ENCODE data around the gene TENM4. TPM values are rescaled to one million over a fixed set of nuclear protein-coding genes. Genes with fewer than 3 reads are reported as not detected.

The TENM4 gene
- total RNA-seq, 1 experiment from 2014 or later, result 9.9 TPM

GRCh38 chr11:79276736-79277325 lies 164.0 kb downstream of the TENM4 start:
- ChIA-PET POLR2A (no interaction called here), CTCF (interaction anchor here (0.8 kb wide), 1 partner anchor 39 kb away, joined by 6 read pairs; no protein-coding TSS in a partner anchor)
- H3K36me3 Mint-ChIP-seq (ENCODE audit: insufficient read depth, unreplicated experiment), result no peaks in the 10 kb centered on the region
- no TSS peak for BruUV-seq (replicated peaks)
- no peaks in the 10 kb centered on the region for H3K9me3 Mint-ChIP-seq (ENCODE audit: unreplicated experiment)
- H3K27me3 Mint-ChIP-seq (ENCODE audit: insufficient read depth, unreplicated experiment), result no peaks in the 10 kb centered on the region
- no peak for DNase-seq (ENCODE audit: unreplicated experiment)
- H3K4me3 Mint-ChIP-seq (ENCODE audit: unreplicated experiment), result no peak overlapping the region
- TF ChIP-seq CTCF (IDR thresholded peaks at IDR 0.05; ENCODE audit: unreplicated experiment), result no peak
- intact Hi-C loops (cut with micrococcal nuclease), result no loop called here
- H3K27ac Mint-ChIP-seq (ENCODE audit: low read depth, unreplicated experiment), result no peak overlapping the region
- peaks cover 6% of the 10 kb centered on the region for H3K4me1 Mint-ChIP-seq (ENCODE audit: insufficient read depth, unreplicated experiment)

GRCh38 chr11:79274636-79275331 lies 166.0 kb downstream of the TENM4 start:
- intact Hi-C loops (cut with micrococcal nuclease), result no loop called here
- TF ChIP-seq CTCF (IDR thresholded peaks at IDR 0.05; ENCODE audit: unreplicated experiment), result no peak
- BruUV-seq (replicated peaks), result no TSS peak

DNA sequence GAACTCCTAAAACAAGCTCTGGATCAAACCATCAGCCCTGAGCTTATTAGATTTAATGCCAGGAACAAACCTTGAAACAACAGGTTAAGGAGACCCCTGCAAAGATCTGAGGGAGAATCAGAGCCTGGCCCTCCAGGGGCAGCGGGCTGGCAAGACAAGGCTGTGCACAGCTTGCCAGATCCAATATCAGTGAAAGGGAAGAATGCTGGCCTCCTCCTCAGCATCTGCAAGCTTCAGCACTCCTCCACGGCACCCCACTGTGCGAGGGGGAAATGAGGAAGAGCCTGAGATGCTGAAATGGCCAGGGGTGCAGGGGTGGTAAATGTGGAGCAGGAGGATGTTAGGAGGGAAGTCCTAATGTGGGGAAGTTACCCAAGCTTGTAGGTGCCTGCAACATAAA lies 167.0 kb downstream of the TENM4 start:
- Mint-ChIP-seq H3K9me3 (ENCODE audit: unreplicated experiment) (no peaks in the 10 kb centered on the region), H3K4me1 (ENCODE audit: insufficient read depth, unreplicated experiment) (peaks cover 6% of the 10 kb centered on the region), H3K27me3 (ENCODE audit: insufficient read depth, unreplicated experiment) (no peaks in the 10 kb centered on the region), H3K4me3 (ENCODE audit: unreplicated experiment) (no peak overlapping the region), H3K36me3 (ENCODE audit: insufficient read depth, unreplicated experiment) (no peaks in the 10 kb centered on the region), H3K27ac (ENCODE audit: low read depth, unreplicated experiment) (no peak overlapping the region)
- no TSS peak for BruUV-seq (replicated peaks)
- POLR2A ChIA-PET, result interaction anchor here (0.9 kb wide), 1 partner anchor 165 kb away, joined by 3 read pairs; no protein-coding TSS in a partner anchor
- DNase-seq (ENCODE audit: unreplicated experiment), result no peak
- intact Hi-C loops (cut with micrococcal nuclease), result no loop called here
- CTCF ChIA-PET, result no interaction called here
- TF ChIP-seq CTCF (IDR thresholded peaks at IDR 0.05; ENCODE audit: unreplicated experiment), result no peak

More at GRCh38 chr11:79274636-79275331, 166.0 kb downstream of the TENM4 start:
- H3K36me3 Mint-ChIP-seq (ENCODE audit: insufficient read depth, unreplicated experiment), result no peaks in the 10 kb centered on the region
- H3K9me3 Mint-ChIP-seq (ENCODE audit: unreplicated experiment), result no peaks in the 10 kb centered on the region
- no peak overlapping the region for H3K27ac Mint-ChIP-seq (ENCODE audit: low read depth, unreplicated experiment)
- CTCF ChIA-PET, result no interaction called here
- DNase-seq (ENCODE audit: unreplicated experiment), result no peak
- no peaks in the 10 kb centered on the region for H3K27me3 Mint-ChIP-seq (ENCODE audit: insufficient read depth, unreplicated experiment)
- H3K4me1 Mint-ChIP-seq (ENCODE audit: insufficient read depth, unreplicated experiment), result peaks cover 6% of the 10 kb centered on the region
- H3K4me3 Mint-ChIP-seq (ENCODE audit: unreplicated experiment), result no peak overlapping the region
- POLR2A ChIA-PET, result no interaction called here

- no peak for DNase-seq (ENCODE audit: unreplicated experiment)
- Mint-ChIP-seq H3K9me3 (ENCODE audit: unreplicated experiment) (no peaks in the 10 kb centered on the region), H3K4me1 (ENCODE audit: insufficient read depth, unreplicated experiment) (peaks cover 3% of the 10 kb centered on the region), H3K27me3 (ENCODE audit: insufficient read depth, unreplicated experiment) (no peaks in the 10 kb centered on the region), H3K36me3 (ENCODE audit: insufficient read depth, unreplicated experiment) (no peaks in the 10 kb centered on the region), H3K27ac (ENCODE audit: low read depth, unreplicated experiment) (no peak overlapping the region), H3K4me3 (ENCODE audit: unreplicated experiment) (no peak overlapping the region)
- ChIA-PET POLR2A (interaction anchor here (1.7 kb wide), 1 partner anchor 10 kb away, joined by 3 read pairs; no protein-coding TSS in a partner anchor), CTCF (interaction anchor here (1.1 kb wide), 1 partner anchor 10 kb away, joined by 4 read pairs; no protein-coding TSS in a partner anchor)
- BruUV-seq (replicated peaks), result no TSS peak
- no peak for TF ChIP-seq CTCF (IDR thresholded peaks at IDR 0.05; ENCODE audit: unreplicated experiment)
- intact Hi-C loops (cut with micrococcal nuclease), result no loop called here
These were observed 171.1 kb downstream of the TENM4 start for GRCh38 chr11:79269611-79270307.

All from MCF 10A (cell line).